H1 (cell line): Measurements from ENCODE around the gene BCAR3. TPM values are rescaled to one million over a fixed set of nuclear protein-coding genes. Genes with fewer than 3 reads are reported as not detected.

Experiments
- ATF3 ChIP-seq: IDR thresholded peaks from 2 replicates; pipeline ENCODE4 v1.6.1; 2011; ENCODE audit warnings: low read depth, mild to moderate bottlenecking, low read length; ENCODE audit not compliant: insufficient read depth
- CTBP2 ChIP-seq: IDR thresholded peaks from 2 replicates; pipeline ENCODE4 v1.7.0; 2011; ENCODE audit warnings: borderline replicate concordance, mild to moderate bottlenecking, moderate library complexity, mixed read lengths, low read length; ENCODE audit not compliant: insufficient read depth, insufficient read length
- EP300 ChIP-seq, 2 experiments: IDR thresholded peaks; 1 replicate in 1 of 2; 2 replicates in 1 of 2; pipeline ENCODE4 v1.6.1; 2011 to 2012; ENCODE audit warnings: low read depth in 2 of 2, low read length in 2 of 2, mild to moderate bottlenecking in 2 of 2, borderline replicate concordance in 1 of 2, inconsistent platforms in 1 of 2, moderate library complexity in 1 of 2
- MAX ChIP-seq: IDR thresholded peaks from 2 replicates; pipeline ENCODE4 v1.6.1; 2012; ENCODE audit warnings: inconsistent platforms
- RAD21 ChIP-seq, 2 experiments: IDR thresholded peaks in 1 of 2; conservative IDR thresholded peaks in 1 of 2; 2 replicates each; pipeline ENCODE4 v1.6.1; 2011; ENCODE audit warnings: low read depth in 2 of 2, low read length in 2 of 2, improper control_type of control experiment in 1 of 2, inconsistent platforms in 1 of 2, mild to moderate bottlenecking in 1 of 2, moderate library complexity in 1 of 2
- SIN3A ChIP-seq, 2 experiments: IDR thresholded peaks in 1 of 2; conservative IDR thresholded peaks in 1 of 2; 2 replicates each; pipeline ENCODE4 v1.6.1; 2011 to 2012; ENCODE audit warnings: low read length in 2 of 2, improper control_type of control experiment in 1 of 2, low read depth in 1 of 2, mild to moderate bottlenecking in 1 of 2
- SIRT6 ChIP-seq: IDR thresholded peaks from one replicate; pipeline ENCODE4 v1.7.1; 2012; ENCODE audit warnings: low read length, inconsistent platforms
- SP2 ChIP-seq: IDR thresholded peaks from 2 replicates; pipeline ENCODE4 v1.6.1; 2012; ENCODE audit warnings: mild to moderate bottlenecking, low read length, inconsistent platforms
- ZNF274 ChIP-seq: IDR thresholded peaks from 2 replicates; pipeline ENCODE4 v1.7.0; 2012; ENCODE audit warnings: low read length, borderline replicate concordance; ENCODE audit errors: extremely low read depth
- polyA plus RNA-seq, 7 experiments: library from polyadenylated mRNA; depleted of rRNA in 3 of 7; stranded (reverse) in 5 of 7; unstranded in 2 of 7; fragments of >200 nt in 5 of 7; fragments of 200-250 nt in 2 of 7; gene quantifications; 1 replicate in 5 of 7; 2 replicates in 1 of 7; 4 replicates in 1 of 7; pipeline versions ENCODE4 v1.2.1 to v1.2.3, GENCODE V29; 2011 to 2013; ENCODE audit warnings: missing spikeins in 2 of 7, mixed read lengths in 2 of 7
- total RNA-seq: library from RNA; stranded (reverse); fragmentation: NEBNext Ultra II Directional; extraction: Animal tissue kit (Norgen Biotek cat#: 25700); gene quantifications from 2 replicates; pipeline ENCODE4 v1.2.1, GENCODE V29; 2021
- TF ChIP-seq, protein P1 (sequence below): fragments of 300-600 bp; sonication (generic); IDR thresholded peaks from 2 replicates; pipeline ENCODE4 v1.7.1; 2012; ENCODE audit warnings: low read length, moderate library complexity, mild to moderate bottlenecking, inconsistent platforms; ENCODE audit not compliant: insufficient replicate concordance

The BCAR3 gene
- total and polyA plus RNA-seq, 2 of the 8 experiments (the other 6 are each of a cell fraction or from before 2014, with no cell fraction given): 5.6 to 9.2 TPM

GRCh38 chr1:93592551-93592949 is 89.1 kb downstream of the BCAR3 start (continued):
- TF ChIP-seq, protein P1, sequence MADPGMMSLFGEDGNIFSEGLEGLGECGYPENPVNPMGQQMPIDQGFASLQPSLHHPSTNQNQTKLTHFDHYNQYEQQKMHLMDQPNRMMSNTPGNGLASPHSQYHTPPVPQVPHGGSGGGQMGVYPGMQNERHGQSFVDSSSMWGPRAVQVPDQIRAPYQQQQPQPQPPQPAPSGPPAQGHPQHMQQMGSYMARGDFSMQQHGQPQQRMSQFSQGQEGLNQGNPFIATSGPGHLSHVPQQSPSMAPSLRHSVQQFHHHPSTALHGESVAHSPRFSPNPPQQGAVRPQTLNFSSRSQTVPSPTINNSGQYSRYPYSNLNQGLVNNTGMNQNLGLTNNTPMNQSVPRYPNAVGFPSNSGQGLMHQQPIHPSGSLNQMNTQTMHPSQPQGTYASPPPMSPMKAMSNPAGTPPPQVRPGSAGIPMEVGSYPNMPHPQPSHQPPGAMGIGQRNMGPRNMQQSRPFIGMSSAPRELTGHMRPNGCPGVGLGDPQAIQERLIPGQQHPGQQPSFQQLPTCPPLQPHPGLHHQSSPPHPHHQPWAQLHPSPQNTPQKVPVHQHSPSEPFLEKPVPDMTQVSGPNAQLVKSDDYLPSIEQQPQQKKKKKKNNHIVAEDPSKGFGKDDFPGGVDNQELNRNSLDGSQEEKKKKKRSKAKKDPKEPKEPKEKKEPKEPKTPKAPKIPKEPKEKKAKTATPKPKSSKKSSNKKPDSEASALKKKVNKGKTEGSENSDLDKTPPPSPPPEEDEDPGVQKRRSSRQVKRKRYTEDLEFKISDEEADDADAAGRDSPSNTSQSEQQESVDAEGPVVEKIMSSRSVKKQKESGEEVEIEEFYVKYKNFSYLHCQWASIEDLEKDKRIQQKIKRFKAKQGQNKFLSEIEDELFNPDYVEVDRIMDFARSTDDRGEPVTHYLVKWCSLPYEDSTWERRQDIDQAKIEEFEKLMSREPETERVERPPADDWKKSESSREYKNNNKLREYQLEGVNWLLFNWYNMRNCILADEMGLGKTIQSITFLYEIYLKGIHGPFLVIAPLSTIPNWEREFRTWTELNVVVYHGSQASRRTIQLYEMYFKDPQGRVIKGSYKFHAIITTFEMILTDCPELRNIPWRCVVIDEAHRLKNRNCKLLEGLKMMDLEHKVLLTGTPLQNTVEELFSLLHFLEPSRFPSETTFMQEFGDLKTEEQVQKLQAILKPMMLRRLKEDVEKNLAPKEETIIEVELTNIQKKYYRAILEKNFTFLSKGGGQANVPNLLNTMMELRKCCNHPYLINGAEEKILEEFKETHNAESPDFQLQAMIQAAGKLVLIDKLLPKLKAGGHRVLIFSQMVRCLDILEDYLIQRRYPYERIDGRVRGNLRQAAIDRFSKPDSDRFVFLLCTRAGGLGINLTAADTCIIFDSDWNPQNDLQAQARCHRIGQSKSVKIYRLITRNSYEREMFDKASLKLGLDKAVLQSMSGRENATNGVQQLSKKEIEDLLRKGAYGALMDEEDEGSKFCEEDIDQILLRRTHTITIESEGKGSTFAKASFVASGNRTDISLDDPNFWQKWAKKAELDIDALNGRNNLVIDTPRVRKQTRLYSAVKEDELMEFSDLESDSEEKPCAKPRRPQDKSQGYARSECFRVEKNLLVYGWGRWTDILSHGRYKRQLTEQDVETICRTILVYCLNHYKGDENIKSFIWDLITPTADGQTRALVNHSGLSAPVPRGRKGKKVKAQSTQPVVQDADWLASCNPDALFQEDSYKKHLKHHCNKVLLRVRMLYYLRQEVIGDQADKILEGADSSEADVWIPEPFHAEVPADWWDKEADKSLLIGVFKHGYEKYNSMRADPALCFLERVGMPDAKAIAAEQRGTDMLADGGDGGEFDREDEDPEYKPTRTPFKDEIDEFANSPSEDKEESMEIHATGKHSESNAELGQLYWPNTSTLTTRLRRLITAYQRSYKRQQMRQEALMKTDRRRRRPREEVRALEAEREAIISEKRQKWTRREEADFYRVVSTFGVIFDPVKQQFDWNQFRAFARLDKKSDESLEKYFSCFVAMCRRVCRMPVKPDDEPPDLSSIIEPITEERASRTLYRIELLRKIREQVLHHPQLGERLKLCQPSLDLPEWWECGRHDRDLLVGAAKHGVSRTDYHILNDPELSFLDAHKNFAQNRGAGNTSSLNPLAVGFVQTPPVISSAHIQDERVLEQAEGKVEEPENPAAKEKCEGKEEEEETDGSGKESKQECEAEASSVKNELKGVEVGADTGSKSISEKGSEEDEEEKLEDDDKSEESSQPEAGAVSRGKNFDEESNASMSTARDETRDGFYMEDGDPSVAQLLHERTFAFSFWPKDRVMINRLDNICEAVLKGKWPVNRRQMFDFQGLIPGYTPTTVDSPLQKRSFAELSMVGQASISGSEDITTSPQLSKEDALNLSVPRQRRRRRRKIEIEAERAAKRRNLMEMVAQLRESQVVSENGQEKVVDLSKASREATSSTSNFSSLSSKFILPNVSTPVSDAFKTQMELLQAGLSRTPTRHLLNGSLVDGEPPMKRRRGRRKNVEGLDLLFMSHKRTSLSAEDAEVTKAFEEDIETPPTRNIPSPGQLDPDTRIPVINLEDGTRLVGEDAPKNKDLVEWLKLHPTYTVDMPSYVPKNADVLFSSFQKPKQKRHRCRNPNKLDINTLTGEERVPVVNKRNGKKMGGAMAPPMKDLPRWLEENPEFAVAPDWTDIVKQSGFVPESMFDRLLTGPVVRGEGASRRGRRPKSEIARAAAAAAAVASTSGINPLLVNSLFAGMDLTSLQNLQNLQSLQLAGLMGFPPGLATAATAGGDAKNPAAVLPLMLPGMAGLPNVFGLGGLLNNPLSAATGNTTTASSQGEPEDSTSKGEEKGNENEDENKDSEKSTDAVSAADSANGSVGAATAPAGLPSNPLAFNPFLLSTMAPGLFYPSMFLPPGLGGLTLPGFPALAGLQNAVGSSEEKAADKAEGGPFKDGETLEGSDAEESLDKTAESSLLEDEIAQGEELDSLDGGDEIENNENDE: no peak
- TF ChIP-seq ZNF274 (no peak), RAD21 (IDR thresholded peaks at IDR 0.05 in 1 of 2, conservative IDR thresholded peaks at IDR 0.05 in 1 of 2; ENCODE audit: low read depth in 2 of 2, low read length in 2 of 2) (no peak), EP300 (IDR thresholded peaks at IDR 0.05; ENCODE audit: borderline replicate concordance in 1 of 2, low read depth in 2 of 2, low read length in 2 of 2) (no peak), SIN3A (conservative IDR thresholded peaks at IDR 0.05 in 1 of 2, IDR thresholded peaks at IDR 0.05 in 1 of 2; ENCODE audit: low read depth in 1 of 2, low read length in 2 of 2) (no peak), MAX (no peak), ATF3 (no peak), CTBP2 (no peak), SIRT6 (no peak), SP2 (no peak)
